Mucosa of gallbladder (tissue), 1 donor: ENCODE data around the gene TMEM52B. TPM values are rescaled to one million over a fixed set of nuclear protein-coding genes. Genes with fewer than 3 reads are reported as not detected.
"Not testable (repeated sequence)": the region's sequence is repeated elsewhere in the genome, so short reads cannot be mapped to it uniquely, and the experiment has no call there.

ENCODE experiments used
- DNase-seq: peaks from one replicate; pipeline ENCODE4 v3.0.0-alpha.2; 2020; ENCODE audit warnings: low spot score
- total RNA-seq: library from RNA; stranded (reverse); gene quantifications from one replicate; pipeline ENCODE4 v1.2.1, GENCODE V29; 2021
- donor health status: DM: no; HTN: no; CAD: no.

The TMEM52B gene
- total RNA-seq, 1 donor from 2014 or later = 0.86 TPM

GRCh38 chr12:10171973-10172728, 6.7 kb upstream of the TMEM52B start, which contains the start of gene OLR1:
Gene OLR1 (minus strand): TSS chr12:10172132. CDS start chr12:10172077, 55 bp downstream.
- no peak for DNase-seq

GRCh38 chr12:10174986-10175614, 3.7 kb upstream of the TMEM52B start:
- DNase-seq = no peak

DNA sequence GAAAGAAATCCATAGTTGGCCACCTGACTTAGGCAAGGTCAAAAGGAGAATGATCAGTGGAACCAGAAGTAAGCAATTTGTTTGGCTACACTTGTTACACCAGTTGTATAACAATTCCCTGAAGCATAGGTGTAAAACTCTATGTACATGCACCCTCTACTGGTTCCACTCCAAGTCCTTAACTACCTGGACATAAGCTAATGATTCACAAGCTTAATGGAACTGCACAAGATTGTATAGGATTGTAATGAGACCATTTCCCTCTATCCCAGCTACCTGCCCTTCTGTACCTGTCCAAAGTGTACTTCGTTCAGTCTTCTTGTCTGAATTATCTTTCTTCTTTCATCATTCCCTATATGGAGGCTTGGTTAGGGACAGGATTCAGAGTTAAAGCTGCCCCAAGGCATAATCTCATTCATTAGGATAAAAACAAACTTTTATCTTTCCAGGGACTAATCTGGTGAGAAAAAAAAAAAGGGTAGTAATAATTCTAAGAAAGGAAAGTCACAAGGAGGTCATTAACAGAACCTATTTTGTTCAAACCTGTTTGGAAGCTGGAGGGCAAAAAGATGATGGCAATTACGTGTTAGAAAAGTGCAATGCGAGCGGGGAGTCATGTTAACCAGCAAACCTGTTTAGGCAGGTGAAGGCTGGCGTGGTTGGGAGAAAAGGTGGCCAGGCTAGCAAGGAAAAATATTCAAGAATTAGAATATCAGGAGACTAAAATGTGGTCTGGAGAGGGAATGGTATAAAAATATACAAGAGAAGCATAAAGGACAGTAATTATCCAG, 2.8 kb upstream of the TMEM52B start:
- no peak for DNase-seq

- no peak for DNase-seq
These were observed 947 bp downstream of the TMEM52B start for GRCh38 chr12:10179776-10180181.

DNA sequence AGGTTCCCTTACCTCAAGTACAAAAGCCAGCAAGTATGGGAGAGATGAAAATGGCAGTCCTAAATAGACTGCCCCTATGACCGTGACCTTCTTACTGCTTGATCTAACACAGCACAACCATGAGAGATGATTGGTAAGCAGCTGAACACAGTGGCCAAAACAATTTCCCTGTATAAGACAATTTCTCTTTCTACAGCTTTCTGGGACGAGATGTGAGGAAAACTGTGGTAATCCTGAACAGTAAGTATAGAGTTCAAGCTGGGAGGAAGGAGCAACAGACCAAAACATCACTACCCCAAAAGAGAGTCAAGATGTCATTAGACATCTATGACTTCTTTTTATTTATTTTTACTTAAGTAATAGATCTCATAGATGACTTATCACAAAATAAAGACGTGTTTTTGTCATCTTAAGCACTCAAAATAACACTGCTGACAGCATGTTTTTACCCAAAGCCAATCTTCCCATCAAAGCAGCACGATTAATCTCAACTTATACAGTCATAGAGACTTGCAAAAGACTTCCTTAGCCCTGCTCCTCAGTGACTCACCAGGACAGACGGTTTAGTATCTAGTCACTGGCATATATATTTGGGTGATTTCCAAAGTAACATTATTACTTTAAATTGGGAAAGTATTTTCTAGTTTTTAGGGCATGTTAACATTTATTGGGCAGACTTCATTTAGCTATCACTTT, 3.7 kb downstream of the TMEM52B start:
- no peak for DNase-seq

GRCh38 chr12:10184261-10184843, 5.5 kb downstream of the TMEM52B start:
- DNase-seq = no peak

DNA sequence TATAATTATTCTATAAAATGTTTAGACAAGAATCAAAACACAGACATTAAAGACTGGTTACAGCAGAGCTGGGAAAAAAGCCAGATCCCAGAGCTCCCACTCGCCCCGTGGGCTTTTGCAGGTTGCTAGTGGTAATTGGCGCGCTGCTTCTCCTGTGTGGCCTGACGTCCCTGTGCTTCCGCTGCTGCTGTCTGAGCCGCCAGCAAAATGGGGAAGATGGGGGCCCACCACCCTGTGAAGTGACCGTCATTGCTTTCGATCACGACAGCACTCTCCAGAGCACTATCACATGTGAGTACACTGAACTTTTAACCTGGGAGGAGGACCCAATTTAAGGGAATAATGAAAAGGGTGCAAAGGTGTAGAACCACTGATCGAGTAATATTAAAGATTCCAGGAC, 7.5 kb downstream of the TMEM52B start:
- DNase-seq = peak; percentile 42

DNA sequence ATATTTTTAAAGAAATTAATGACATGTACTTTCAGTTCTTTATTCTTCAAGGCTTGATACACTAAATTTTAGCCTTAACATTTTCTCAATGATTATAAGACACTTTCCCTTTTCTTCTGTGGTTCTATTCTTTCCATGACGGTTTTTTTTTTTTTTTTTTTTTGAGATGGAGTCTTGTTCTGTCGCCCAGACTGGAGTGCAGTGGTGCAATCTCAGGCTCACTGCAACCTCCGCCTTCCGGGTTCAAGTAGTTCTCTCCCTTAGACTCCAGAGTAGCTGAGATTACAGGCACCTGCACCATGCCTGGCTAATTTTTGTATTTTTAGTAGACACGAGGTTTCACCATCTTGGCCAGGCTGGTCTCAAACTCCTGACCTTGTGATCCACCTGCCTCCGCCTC, 8.1 kb downstream of the TMEM52B start:
- DNase-seq = not testable (repeated sequence)

DNA sequence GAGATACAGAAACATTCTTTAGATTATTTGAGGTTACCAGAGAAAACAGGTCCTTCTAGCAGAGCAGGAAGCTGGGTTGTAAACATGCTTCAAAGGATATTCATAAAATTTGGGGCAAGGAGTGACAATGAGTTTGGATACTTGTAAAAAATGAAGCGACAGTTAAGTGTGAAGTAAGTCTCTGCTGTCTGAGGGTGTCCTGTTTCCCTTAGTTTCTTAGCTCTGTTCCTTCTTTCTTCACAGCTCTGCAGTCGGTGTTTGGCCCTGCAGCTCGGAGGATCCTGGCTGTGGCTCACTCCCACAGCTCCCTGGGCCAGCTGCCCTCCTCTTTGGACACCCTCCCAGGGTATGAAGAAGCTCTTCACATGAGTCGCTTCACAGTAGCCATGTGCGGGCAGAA, 10.8 kb downstream of the TMEM52B start:
- no peak for DNase-seq

- DNase-seq = peak; percentile 66
These were observed 11.9 kb downstream of the TMEM52B start for GRCh38 chr12:10190558-10191388.

GRCh38 chr12:10191865-10192264, 13.0 kb downstream of the TMEM52B start:
- no peak for DNase-seq

- no peak for DNase-seq
These were observed 15.4 kb downstream of the TMEM52B start for GRCh38 chr12:10194160-10194670.

DNA sequence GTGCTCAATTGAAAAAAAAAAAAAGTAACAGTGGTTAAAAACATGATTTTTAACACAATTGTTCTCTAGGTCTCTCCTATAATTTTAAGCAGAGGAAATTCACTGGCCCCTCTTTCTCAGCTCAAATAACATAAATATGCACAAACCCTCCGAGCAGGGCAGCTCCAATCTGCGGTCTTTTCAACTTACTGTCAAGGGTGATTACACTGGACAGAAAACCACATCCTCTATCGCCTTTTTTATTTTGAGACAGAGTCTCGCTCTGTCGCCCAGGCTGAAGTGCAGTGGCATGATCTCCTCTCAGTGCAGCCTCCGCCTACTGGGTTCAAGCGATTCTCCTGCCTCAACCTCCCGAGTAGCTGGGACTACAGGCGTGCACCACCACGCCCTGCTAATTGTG, 17.4 kb downstream of the TMEM52B start:
- DNase-seq = no peak

DNA sequence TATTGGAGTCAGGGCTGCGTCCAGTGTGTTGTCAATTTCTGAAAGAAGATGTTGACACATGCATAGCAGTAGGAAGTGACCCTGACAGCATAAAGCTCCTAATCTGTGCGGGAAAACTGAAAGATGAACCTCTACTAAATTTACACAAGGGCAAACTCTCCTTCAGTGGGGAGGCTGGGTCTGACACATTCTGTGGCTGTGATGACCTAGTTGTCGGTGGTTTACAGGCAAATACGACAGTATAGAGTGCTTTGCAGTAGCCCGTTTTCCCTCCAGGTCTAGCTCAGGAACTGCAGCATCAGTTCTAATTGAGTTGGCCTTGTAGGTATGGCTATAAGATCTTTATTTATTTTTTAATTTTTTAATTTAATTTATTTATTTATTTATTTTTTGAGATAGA, 19.0 kb downstream of the TMEM52B start:
- no peak for DNase-seq

GRCh38 chr12:10204495-10204894, 25.7 kb downstream of the TMEM52B start:
- not testable (repeated sequence) for DNase-seq

DNA sequence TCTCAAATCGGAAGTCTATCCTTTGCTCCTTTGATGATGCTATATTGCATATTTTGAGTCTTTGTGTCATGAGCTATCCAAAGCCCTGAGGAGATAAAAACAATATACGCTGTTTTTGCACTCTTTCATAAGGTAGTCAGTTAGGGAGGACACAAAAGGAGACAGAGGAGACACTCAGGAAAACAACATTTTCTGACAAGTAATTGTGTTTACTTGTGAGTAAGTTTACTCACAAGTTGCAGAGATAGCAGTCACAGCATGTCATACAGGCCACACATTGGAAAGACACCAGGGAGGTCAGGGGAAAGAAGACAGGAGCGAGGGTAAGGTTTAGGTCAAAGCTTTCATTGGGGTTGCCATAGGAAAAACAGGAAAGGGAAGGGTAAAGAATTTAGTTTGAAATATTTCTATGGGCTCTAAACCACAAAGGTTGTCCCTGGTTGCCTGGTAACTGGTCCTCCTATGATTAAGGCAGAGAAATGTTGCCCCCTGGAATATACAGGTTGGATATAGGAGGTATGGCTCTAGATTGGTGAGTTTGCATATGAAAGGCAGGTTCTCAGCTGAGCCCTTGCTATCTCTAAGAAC, 26.5 kb downstream of the TMEM52B start:
- DNase-seq = no peak

DNA sequence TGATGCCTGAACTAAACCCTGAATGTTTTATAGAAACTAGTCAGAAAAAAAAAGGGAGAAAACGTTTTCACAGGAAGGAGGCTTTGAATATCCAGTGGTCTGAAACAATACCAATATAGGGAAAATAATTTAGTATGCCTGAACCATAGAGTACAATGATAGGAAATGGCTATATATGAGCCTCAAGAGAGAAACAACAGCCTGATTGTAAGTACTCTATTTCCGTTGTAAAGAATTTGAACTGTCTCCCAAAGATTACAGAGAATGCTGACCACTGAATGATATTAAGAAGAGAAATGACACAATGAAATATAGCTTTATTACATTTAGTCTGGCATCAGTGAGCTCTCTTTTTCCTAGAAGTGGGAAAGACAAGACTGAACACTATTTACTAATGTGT, 28.3 kb downstream of the TMEM52B start:
- no peak for DNase-seq

DNA sequence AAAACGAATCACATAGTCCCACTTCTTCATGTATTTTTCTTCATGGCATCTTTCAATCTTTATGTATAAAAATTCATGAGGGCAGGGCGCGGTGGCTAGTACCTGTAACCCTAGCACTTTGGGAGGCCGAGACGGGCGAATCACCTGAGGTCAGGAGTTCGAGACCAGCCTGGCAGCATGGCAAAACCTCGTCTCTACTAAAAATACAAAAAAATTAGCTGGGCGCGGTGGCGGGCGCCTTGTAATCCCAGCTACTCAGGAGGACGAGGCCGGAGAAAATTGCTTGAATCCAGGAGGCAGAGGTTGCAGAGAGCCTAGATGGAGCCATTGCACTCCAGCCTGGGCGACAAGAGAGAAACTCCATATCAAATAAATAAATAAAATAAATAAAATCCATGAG, 31.4 kb downstream of the TMEM52B start:
- DNase-seq = no peak

- no peak for DNase-seq
These were observed 32.5 kb downstream of the TMEM52B start for GRCh38 chr12:10211101-10211939.
